NCI-H1092 treated with DMSO at 0.1 percent for 48 hours (cell line): ENCODE results near the gene MANBA.

Source experiments
- DNase-seq: peaks from one replicate; lab custom pipeline; 2025; lab: John Stamatoyannopoulos, UW

MANBA gene

GRCh38 chr4:102760645-102761295, at the start of gene MANBA:
MANBA (minus strand) TSS chr4:102760968; CDS start chr4:102760894, 74 bp downstream.
- DNase-seq = peak; percentile 74

DNA sequence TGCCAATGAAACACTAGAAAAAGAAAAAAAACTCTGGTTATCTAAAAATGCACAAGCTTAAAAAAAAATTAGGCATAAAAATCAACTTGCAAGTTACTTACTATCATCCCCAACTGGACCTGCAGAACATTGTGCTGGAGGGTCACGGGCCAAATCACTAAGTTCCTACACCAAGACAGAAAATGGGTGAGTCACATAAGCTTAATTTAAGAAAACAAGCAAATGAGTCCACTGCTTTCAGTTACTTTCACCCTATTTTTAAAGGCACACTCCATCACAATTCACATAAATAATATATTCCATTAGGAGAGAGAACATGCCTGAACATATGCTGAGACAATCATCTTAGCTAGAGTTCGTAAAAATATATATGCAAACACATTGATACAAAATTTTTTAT, 48.9 kb upstream of the MANBA start:
- no peak for DNase-seq

DNA sequence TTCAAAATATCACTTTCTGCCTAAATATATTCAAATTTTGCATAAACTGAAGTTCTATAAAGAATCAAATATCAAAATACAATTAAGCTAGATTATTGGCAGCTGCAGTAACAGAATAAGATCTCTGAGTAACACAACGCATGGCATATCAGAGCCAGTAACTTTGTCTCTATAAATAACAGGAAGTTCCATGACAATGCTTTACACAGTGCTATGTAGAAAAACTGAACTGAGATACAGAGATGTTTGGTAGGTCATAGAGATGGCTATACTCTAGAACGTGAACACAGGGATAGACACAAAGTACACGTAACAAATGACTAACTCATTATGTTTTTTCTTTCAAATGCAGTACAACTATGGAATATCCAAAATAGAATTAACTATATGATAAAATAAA, 48.4 kb upstream of the MANBA start:
- no peak for DNase-seq

DNA sequence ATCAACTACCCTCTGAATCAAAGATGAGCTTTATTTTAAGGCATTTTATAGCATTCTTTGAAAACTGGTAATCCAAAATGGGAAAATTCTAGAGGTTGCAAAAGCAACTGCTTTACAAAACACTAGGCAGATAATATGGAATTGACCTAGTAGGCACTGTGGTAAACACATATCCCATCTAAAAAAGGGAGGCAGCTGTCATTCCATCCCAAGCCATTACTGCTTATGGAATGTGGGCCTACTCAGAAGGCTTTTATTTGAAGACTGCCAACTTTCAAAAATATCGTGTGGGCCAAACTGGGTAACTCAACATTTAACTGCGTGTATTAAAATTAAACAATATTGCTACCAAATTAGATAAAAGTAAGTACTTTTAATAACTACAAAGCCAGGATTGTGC, 47.2 kb upstream of the MANBA start:
- DNase-seq = no peak

- no peak for DNase-seq
Observed at GRCh38 chr4:102807345-102807744, 46.6 kb upstream of the MANBA start.

GRCh38 chr4:102799816-102800215, 39.0 kb upstream of the MANBA start:
- DNase-seq = no peak

- no peak for DNase-seq
Observed at GRCh38 chr4:102794999-102795398, 34.2 kb upstream of the MANBA start.

DNA sequence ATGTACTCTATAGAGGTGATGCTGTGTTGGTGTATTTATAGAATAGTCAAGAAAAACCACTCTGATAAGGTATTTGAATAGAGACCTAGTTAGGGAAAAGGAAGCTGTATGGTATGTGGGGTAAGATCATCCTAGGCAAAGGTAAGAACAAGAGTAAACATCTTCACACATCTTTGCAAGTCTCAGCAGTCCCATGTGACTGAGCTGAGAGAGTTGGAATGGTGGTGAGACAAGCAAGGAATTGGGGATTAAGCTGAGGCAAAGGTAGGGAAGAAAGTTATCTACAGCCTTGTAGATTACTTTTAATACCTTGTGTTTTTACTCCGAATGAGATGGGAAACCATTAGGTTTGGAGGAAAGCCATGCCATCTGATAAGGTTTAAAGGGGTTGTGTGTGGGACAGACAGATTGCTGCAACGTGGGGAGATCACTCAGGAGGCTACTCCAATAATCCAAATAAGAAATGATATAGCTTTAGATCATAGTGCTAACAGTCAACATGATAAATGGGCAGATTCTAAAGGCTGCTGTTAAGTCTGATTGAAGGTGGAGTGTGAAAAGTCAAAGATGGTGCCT, 31.7 kb upstream of the MANBA start:
- DNase-seq = no peak

DNA sequence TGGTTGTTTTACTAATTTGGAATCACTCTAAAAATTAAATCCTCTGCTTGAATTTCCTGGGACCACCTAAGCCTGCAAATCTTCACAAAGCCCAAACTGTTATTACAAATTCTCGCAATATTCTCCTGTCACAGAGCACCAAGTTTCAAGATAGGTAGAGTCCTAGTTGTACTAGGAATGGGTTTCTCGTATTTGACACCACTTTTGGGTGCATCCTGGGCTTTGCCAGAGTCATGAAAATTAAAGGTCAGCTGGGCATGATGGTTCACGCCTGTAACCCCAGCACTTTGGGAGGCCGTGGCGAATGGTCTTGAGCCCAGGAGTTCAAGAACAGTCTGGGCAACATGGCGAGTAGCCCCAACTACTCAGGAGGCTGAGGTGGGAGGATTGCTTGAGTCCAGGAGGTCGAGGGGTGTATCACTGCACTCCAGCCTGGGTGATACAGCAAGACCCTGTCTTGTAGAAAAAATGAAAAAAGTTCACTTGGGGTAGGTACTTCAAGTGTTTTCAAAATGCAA, 30.6 kb upstream of the MANBA start:
- DNase-seq = no peak

GRCh38 chr4:102789317-102789717, 28.5 kb upstream of the MANBA start:
- no peak for DNase-seq

GRCh38 chr4:102787944-102788343, 27.2 kb upstream of the MANBA start:
- no peak for DNase-seq

DNA sequence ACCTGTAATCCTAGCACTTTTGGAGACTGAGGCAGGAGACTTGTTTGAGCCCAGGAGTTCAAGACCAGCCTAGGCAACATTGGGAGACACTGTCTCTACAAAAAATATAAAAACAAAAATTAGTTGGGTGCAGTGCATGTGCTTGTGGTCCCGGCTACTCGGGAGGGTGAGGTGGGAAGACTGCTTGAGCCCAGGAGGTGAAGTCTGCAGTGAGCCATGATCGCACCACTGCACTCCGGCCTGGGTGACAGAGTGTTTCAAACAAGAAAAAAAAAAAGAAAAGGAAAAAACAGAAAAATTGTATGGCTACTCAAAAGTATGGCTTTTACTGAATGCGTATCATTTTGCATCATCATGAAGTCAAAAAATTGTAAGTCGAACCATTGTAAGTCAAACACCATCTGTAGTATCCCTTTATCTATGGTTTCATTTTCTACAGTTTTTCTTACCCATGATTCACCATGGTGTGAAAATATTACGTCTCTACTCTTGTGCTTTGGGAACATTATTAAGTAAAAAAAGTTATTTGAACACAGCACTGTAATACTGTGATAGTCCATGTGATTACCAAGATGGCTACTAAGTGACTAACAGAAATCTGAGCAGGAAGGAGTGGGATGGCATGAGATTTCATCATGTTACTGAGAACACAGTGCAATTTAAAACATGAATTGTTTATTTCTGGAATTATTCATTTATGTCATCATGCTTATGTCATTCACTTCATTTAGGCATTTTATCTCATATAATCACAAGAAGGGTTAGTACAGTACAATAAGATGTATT, 26.5 kb upstream of the MANBA start:
- DNase-seq = no peak

DNA sequence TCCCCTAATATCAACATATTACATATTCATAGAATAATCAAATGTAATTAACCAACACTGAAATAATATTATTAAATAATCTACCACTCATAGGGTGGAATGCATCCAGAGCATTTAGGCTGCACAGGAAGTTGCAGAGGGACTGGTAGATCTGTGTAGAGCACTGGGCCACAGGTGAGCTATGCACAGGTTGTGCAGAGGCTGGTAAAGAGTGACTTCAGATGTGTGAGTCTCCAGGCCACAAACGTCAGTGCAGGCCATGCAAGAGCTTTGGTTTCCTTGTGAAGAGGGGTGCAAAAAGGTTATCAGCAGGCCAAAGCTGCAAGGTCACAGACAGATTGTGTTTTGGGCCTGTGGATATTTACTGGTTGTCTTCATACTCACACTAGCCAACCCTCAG, 25.5 kb upstream of the MANBA start:
- no peak for DNase-seq

GRCh38 chr4:102783006-102783405, 22.2 kb upstream of the MANBA start:
- no peak for DNase-seq

DNA sequence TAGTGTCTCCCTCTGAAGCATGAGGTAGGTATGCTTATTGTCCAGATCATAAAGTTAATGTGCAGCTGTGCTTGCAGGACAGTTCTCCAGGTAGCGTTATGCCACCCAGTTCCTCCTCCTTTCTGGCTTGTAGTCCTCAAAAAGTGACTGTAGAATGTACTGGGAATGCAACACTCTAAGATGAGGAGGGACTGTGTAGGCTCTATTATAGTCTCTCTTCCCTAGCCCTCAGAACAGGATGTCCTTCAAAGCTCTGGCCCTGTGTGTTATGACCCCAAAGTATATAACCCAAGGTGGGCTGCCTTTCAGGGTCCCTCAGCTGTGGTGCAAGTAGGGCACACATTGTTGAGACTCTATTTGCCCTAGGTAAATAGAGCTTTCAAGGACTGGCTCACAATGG, 20.8 kb upstream of the MANBA start:
- DNase-seq = no peak

- no peak for DNase-seq
Observed at GRCh38 chr4:102780476-102781144, 19.8 kb upstream of the MANBA start.

DNA sequence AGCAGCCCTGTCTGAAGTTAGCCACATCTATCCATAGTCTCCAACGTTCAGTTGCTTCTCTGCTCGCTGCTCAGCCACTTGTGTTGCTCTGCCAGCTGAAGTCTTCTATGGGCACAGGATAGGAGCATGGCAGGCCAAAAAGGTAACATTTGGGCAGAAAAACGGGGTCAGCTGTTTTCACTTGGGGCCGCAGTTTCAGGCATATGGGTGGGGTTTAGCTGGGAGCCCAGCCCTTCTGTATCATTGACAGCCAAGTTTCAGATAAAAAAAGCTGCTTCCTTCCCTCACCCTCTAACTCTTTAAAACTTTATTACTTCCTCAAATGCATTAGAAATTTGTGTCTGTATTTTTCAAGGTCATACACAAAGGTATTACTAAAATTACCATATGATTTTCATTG, 18.4 kb upstream of the MANBA start:
- no peak for DNase-seq

DNA sequence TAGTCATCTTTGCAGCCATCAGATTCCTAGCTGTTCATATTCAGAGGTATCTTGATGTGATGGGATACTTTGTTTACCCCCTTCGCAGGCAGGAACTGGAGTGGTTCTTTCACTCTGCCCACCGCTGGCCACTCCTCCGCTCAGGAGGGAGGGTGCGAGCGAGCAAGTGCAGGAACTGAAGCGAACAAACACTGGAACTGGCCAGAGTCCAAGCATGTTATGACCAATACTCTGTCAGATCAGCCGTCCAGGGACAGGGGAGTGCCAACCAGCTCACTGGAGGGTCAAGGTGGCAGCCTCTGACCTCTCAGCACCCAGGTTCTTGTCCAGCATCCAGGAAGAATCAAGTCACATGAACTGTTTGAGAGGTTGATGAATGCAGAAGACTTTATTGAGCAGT, 18.0 kb upstream of the MANBA start:
- peak; percentile 23 for DNase-seq

DNA sequence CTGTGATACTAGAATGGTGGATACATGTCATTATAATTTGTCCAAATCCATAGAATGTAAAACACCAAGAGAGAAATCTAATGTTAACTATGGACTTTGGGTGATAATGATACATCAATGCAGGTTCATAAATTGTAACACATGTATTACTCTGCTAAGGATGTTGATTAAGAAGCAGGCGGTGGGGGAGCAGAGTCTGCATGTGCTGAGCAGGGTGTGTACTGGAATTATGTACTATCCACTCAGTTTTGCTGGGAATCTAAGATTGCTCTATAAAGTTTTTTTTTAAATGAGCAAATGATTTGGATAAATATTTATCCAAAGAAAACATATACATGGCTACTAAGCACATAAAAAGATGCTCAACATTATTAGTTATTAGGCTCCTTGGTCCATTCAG, 15.0 kb upstream of the MANBA start:
- no peak for DNase-seq

DNA sequence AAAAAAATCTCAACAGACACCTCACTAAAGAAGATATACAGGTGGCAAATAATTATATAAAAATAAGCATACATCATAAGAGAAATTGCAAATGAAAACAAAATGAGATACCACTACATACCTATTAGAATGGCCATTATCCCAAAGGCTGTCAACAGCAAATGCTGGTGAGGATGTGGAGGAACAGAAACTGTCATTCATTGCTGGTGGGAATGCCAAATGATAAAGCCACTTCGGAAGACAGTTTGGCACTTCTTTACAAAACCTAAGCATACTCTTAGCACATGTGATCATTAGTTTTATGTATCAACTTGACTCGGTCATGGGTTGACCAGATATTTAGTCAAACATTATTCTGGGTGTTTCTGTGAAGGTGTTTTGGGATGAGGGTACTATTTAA, 13.5 kb upstream of the MANBA start:
- no peak for DNase-seq

DNA sequence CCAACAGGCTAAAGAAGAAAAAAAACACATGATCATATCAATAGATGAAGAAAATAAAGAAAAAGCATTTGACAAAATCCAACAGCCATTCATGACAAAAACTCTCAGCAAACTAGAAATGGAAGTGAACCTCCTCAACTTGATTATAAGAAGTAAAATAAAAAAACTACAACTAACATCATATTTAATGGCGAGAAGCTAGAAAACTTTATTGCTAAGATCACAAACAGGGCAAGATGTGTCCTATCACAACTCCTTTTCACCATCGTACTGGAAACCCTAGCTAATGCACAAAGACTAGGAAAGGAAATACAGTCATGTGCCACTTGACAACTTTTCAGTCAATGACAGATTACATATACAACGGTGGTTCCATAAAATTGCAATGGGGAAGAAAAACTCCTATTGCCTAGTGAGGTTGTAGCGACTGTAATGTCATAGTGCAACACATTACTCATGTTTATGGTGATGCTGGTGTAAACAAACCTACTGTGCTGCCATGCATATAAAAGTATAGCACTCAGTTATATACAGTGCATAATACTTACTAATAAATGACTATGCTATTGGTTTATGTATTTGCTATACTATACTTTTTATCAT, 12.1 kb upstream of the MANBA start:
- DNase-seq = no peak

- DNase-seq = no peak
Observed at GRCh38 chr4:102764901-102765300, 4.1 kb upstream of the MANBA start.
